Daoy (cell line): ENCODE data around the gene HDDC3. TPM values are rescaled to one million over a fixed set of nuclear protein-coding genes. Genes with fewer than 3 reads are reported as not detected.

ENCODE experiments used
- DNase-seq: peaks from one replicate; pipeline ENCODE4 v3.0.0-alpha.2; 2015; ENCODE audit warnings: low read depth
- total RNA-seq: library from RNA; depleted of rRNA; stranded (reverse); fragments of >200 nt; shearing (Covaris generic); gene quantifications from 2 replicates; pipeline ENCODE4 v1.2.3, GENCODE V29; 2014

Gene HDDC3
- total RNA-seq, 1 experiment from 2014 or later: 17.6 TPM

DNA sequence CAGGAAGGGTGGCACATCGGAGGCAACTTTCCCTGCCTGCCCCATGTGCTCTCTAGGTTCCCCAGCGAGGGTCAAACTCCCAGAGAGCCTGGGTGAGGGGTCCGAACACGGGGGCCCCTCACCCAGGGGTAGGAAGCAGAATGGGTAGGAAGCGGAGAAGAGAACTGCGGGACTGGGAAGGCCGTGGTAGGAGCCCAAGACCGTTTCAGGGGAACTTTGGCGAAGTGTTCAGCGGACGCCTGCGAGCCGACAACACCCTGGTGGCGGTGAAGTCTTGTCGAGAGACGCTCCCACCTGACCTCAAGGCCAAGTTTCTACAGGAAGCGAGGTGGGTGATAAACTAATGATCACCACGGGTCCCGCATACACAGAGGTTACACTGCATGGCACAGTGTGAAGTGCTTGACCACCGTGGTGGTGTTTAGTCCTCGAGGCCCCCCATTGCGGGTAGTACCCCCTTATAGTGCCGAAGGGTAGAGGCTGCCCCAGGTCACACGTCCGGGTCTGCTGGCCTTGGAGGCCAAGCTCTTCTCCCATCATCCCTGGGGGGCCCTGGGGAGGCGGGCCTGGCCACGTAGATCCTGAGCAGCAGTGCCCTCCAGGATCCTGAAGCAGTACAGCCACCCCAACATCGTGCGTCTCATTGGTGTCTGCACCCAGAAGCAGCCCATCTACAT is 39.7 kb downstream of the HDDC3 start:
- no peak for DNase-seq

- no peak for DNase-seq
Measured at GRCh38 chr15:90892023-90892422, 40.3 kb downstream of the HDDC3 start.

DNA sequence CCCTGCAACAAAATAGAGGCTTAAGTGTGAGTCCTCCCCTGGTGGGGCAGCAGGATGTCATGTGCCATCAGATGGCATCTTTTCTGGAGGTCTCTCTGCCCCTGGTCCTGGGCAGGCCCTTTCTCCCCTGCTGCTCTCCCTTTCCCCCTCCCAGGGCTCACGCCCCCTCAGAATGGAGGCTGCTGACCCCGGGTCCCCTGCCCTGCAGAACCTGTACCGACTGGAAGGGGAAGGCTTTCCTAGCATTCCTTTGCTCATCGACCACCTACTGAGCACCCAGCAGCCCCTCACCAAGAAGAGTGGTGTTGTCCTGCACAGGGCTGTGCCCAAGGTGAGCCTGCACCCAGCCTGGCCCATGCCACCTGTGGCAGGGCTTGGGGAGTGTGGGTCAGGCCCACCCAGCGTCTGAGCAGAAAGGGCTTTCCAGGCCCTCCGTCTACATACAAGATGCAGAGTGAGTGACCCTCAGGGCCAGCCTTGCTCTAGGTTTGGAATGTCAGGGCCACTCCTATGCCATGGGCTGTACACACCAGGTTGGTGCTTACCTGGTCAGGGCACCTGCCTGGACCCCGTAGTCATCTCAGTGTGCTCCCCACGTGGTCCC is 40.9 kb downstream of the HDDC3 start:
- no peak for DNase-seq

- DNase-seq: no peak
Measured at GRCh38 chr15:90890839-90891238, 41.5 kb downstream of the HDDC3 start.

- no peak for DNase-seq
Measured at GRCh38 chr15:90889736-90890456, 42.5 kb downstream of the HDDC3 start.

GRCh38 chr15:90889313-90889730 is 43.0 kb downstream of the HDDC3 start:
- no peak for DNase-seq

GRCh38 chr15:90887037-90887481 is 45.3 kb downstream of the HDDC3 start:
- DNase-seq: no peak

DNA sequence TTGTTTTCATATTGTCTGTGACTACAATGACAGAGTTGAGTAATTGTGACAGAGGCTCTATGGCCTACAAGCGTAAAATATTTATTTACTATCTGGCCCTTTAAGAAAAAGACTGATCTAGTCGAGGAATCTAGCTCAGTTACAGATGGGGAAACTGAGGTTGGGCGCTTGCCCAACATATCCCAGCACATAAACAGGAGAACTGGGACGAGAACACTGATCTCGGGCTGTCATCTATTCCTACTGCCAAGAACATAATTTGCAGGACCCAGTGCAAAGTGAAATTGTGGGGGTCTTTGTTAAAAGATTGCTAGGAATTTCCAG is 46.1 kb downstream of the HDDC3 start:
- DNase-seq: no peak

DNA sequence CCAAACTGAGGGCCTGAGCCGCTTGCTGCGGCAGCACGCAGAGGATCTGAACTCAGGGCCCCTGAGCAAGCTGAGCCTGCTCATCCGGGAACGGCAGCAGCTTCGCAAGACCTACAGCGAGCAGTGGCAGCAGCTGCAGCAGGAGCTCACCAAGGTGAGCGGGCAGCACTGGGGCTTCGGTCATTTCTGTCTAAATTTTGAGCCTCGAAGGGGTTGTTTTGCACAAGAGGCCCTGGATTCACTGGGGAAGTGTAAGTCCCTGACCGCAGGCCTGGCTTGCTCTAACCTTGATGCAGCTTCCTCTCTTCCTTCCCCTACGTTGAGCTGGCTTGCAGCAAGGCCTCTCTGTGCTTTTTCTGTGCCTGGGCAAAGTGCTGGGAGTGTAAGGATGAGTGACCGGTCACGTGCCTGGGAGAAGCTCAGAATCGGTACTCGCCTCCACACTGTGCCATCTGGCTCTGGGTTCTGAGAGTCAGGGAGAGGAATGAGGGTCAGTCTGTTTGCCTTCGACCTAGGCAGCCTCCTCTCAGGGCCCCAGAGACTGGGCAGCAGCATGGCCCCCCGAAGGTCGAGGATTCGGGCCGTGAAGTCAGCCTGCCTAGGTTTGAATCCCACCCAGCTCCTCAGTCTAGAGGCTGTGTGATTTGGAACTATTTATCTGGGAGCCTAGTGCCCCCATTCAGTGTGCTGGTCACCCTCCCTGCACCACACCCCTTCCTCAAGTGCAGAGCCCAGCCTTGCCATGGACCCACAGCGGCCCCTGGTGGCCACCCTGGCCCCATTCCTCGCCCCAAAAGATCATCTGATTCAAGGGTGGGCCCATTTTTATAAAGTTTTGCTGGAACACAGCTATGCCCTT is 46.7 kb downstream of the HDDC3 start:
- DNase-seq: peak; percentile 69

DNA sequence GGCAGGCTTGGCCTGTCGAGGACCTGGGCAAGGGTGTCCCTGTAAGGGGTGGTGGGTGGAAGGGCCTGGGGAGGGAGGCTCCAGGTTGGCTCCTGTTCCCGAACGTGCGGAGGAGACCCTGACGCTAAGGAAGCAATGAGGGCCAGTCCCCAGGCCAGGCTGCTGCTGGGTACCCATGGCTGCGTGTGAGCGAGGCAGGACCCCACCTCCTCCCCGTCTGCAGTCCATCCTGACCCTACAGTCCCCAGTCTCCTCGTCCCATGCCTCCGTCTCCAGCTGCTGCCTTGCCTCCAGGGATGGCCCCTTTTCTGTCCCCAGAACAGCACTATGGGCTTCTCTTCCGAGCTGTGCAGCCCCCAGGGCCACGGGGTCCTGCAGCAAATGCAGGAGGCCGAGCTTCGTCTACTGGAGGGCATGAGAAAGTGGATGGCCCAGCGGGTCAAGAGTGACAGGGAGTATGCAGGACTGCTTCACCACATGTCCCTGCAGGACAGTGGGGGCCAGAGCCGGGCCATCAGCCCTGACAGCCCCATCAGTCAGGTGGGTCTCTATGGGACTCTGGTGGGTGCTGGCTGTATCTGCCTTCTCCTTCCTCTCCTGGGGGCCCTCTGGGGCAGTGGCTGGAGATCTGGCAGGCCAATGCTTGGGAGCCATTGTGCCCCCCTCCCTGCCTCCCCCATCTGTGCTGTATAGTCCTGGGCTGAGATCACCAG is 47.5 kb downstream of the HDDC3 start:
- DNase-seq: no peak

DNA sequence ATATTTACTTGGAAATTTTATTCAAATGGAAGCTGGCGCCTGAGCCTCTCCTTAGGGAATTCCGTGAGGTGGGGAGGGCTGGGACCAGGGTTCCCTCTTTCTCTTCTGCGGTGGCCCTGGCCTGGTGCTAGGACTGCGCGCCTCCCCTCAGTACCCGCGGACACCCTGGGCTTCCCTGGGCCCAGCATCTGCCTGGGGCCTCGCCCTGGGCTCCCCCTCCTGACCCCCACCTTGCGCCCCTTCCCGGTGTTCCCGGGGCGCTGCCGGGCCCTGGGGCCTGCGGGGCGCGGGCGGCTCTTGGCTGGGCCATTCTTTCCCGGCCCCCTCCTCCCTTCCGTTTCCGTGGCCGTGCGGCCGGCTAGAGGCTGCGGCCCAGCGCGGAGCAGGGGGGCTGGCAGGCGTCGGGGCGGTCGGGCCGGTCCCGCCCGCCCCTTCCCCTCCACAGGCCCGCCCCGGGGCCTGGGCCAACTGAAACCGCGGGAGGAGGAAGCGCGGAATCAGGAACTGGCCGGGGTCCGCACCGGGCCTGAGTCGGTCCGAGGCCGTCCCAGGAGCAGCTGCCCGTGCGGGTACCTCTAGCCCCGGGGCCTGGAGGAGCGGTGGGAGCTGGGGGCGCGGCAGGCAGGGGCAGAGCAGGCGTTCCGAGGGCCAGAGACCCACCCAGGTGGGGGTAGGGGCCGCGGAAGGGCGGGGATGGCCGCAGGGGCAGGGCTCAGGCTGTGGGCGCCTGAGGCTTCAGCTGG is 48.2 kb downstream of the HDDC3 start, which contains the start of gene FES:
Gene FES (plus strand): TSS at position 529 of the 743 bp plus-strand sequence. CDS start 542 bp downstream, outside the sequence.
- no peak for DNase-seq

DNA sequence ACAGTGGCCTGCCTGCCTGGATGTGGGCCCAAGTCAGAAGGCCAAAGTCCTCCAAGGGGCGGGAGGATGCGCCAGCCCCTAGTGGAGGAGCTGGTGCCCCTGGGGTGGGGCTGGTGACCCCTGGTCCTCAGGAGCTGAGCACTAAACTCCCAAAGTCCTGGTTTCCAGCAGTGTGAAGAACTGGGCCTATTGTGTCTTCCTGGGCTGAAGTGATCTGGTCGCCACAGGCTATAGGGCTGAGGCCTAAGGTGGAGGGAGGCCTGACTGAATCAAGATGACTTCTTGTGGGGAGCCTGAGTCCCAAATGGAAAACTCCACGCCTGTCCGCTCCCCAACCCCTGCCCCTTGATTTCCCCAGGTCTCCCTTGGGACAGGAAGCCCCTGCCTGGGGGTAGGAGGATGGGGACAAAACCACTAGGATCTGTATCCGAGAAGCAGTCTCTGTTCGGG is 48.8 kb downstream of the HDDC3 start:
- no peak for DNase-seq

- no peak for DNase-seq
Measured at GRCh38 chr15:90882781-90883525, 49.4 kb downstream of the HDDC3 start.

DNA sequence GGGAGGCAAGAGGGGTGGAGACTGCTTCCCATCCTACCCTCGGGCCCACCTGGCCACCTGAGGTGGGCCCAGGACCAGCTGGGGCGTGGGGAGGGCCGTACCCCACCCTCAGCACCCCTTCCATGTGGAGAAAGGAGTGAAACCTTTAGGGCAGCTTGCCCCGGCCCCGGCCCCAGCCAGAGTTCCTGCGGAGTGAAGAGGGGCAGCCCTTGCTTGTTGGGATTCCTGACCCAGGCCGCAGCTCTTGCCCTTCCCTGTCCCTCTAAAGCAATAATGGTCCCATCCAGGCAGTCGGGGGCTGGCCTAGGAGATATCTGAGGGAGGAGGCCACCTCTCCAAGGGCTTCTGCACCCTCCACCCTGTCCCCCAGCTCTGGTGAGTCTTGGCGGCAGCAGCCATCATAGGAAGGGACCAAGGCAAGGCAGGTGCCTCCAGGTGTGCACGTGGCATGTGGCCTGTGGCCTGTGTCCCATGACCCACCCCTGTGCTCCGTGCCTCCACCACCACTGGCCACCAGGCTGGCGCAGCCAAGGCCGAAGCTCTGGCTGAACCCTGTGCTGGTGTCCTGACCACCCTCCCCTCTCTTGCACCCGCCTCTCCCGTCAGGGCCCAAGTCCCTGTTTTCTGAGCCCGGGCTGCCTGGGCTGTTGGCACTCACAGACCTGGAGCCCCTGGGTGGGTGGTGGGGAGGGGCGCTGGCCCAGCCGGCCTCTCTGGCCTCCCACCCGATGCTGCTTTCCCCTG is 50.2 kb downstream of the HDDC3 start:
- DNase-seq: no peak

DNA sequence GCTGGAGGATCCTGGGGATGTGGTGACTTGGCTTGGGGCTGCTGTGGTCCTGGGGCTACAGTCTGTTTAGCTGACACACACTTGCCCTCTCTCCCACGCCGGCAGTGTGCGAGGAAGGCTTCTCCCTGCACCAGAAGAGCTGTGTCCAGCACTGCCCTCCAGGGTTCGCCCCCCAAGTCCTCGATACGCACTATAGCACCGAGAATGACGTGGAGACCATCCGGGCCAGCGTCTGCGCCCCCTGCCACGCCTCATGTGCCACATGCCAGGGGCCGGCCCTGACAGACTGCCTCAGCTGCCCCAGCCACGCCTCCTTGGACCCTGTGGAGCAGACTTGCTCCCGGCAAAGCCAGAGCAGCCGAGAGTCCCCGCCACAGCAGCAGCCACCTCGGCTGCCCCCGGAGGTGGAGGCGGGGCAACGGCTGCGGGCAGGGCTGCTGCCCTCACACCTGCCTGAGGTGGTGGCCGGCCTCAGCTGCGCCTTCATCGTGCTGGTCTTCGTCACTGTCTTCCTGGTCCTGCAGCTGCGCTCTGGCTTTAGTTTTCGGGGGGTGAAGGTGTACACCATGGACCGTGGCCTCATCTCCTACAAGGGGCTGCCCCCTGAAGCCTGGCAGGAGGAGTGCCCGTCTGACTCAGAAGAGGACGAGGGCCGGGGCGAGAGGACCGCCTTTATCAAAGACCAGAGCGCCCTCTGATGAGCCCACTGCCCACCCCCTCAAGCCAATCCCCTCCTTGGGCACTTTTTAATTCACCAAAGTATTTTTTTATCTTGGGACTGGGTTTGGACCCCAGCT is 51.0 kb downstream of the HDDC3 start:
- DNase-seq: no peak

DNA sequence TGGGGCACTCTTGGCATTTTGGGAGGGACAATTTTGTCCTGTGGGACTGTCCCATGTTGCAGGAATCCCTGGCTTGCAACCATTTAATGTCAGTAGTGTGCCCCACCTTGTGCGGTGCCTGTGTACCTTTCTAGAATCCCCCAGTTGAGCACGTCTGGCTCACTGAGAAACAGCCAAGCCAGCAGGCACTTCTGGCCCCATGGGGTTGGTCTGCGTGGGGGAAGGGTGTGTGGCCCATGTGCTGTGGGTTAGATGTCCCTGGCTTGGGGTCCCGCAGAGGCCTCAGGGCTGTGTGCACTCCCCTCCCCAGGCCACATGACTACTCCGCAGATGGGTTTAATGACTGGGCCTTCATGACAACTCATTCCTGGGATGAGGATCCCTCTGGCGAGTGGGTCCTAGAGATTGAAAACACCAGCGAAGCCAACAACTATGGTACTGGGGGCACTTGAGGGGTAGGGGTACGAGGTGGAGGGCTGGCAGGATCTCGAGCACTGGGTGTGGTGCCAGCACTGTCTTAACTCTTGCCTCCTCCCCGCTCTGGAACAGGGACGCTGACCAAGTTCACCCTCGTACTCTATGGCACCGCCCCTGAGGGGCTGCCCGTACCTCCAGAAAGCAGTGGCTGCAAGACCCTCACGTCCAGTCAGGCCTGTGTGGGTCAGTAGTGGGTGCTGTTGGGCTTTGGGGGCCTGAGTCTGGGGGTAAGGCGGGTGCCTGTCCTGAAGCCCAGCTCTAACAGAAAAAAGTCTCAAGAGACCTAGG is 51.8 kb downstream of the HDDC3 start:
- DNase-seq: no peak
